ENCODE results near the gene POU2F3. TPM values are rescaled to one million over a fixed set of nuclear protein-coding genes. Genes with fewer than 3 reads are reported as not detected.

POU2F3 gene
- total RNA-seq, 4 donors from 2014 or later: 0.27 to 0.46 TPM; not detected in 2

GRCh38 chr11:120255519-120255866 lies 15.6 kb downstream of the POU2F3 start:
- TF ChIP-seq CTCF (IDR thresholded peaks at IDR 0.05) (no peak), EP300 (IDR thresholded peaks at IDR 0.05) (no peak), POLR2AphosphoS5 (IDR thresholded peaks at IDR 0.05) (no peak), POLR2A (IDR thresholded peaks at IDR 0.05) (no peak)
- Histone ChIP-seq H3K9me3 (no peaks in the 10 kb centered on the region), H3K36me3 (no peaks in the 10 kb centered on the region), H3K27me3 (peaks cover 89% of the 10 kb centered on the region), H3K4me1 (no peaks in the 10 kb centered on the region), H3K4me3 (no peak overlapping the region), H3K27ac (no peak overlapping the region)
- WGBS, 2 donors (ENCODE audit: low coverage in 1 of 2): 16% methylated on average over 5 of the region's 9 CpGs; no CpG with 5 or more reads in 1 of the 2 donors
- no peak for ATAC-seq

GRCh38 chr11:120256178-120256577 lies 16.2 kb downstream of the POU2F3 start:
- ATAC-seq: no peak
- no peaks in the 10 kb centered on the region for H3K9me3 ChIP-seq
- H3K4me1 ChIP-seq: no peaks in the 10 kb centered on the region
- 44 to 50% methylated on average over 2 of the region's 4 CpGs for WGBS, 2 donors (ENCODE audit: low coverage in 1 of 2)
- no peak overlapping the region for H3K27ac ChIP-seq
- TF ChIP-seq POLR2AphosphoS5 (IDR thresholded peaks at IDR 0.05) (no peak), CTCF (IDR thresholded peaks at IDR 0.05) (no peak), EP300 (IDR thresholded peaks at IDR 0.05) (no peak), POLR2A (IDR thresholded peaks at IDR 0.05) (no peak)
- H3K27me3 ChIP-seq: peaks cover 83% of the 10 kb centered on the region
- H3K36me3 ChIP-seq: no peaks in the 10 kb centered on the region
- H3K4me3 ChIP-seq: no peak overlapping the region

GRCh38 chr11:120256779-120257178 lies 16.8 kb downstream of the POU2F3 start:
- TF ChIP-seq POLR2A (IDR thresholded peaks at IDR 0.05): no peak
- TF ChIP-seq EP300 (IDR thresholded peaks at IDR 0.05): no peak
- no peak for TF ChIP-seq POLR2AphosphoS5 (IDR thresholded peaks at IDR 0.05)
- no peak for TF ChIP-seq CTCF (IDR thresholded peaks at IDR 0.05)
- no peaks in the 10 kb centered on the region for H3K4me1 ChIP-seq
- no peak for ATAC-seq
- H3K27ac ChIP-seq: no peak overlapping the region
- peaks cover 77% of the 10 kb centered on the region for H3K27me3 ChIP-seq
- H3K36me3 ChIP-seq: no peaks in the 10 kb centered on the region
- no peaks in the 10 kb centered on the region for H3K9me3 ChIP-seq
- WGBS, 2 donors (ENCODE audit: low coverage in 1 of 2): 88 to 91% methylated on average over 2 of the region's 2 CpGs
- no peak overlapping the region for H3K4me3 ChIP-seq

GRCh38 chr11:120257346-120257745 lies 17.4 kb downstream of the POU2F3 start:
- no peak for ATAC-seq
- no peak for TF ChIP-seq CTCF (IDR thresholded peaks at IDR 0.05)
- TF ChIP-seq POLR2AphosphoS5 (IDR thresholded peaks at IDR 0.05): no peak
- no peak for TF ChIP-seq EP300 (IDR thresholded peaks at IDR 0.05)
- TF ChIP-seq POLR2A (IDR thresholded peaks at IDR 0.05): no peak
- no peak overlapping the region for H3K27ac ChIP-seq
- peaks cover 71% of the 10 kb centered on the region for H3K27me3 ChIP-seq
- H3K36me3 ChIP-seq: no peaks in the 10 kb centered on the region
- no peaks in the 10 kb centered on the region for H3K9me3 ChIP-seq
- 75 to 79% methylated on average over 6 of the region's 9 CpGs for WGBS, 2 donors (ENCODE audit: low coverage in 1 of 2)
- H3K4me1 ChIP-seq: no peaks in the 10 kb centered on the region
- H3K4me3 ChIP-seq: no peak overlapping the region

- Histone ChIP-seq H3K4me1 (no peaks in the 10 kb centered on the region), H3K36me3 (no peaks in the 10 kb centered on the region), H3K4me3 (no peak overlapping the region), H3K27me3 (peaks cover 58% of the 10 kb centered on the region), H3K27ac (no peak overlapping the region), H3K9me3 (no peaks in the 10 kb centered on the region)
- TF ChIP-seq CTCF (IDR thresholded peaks at IDR 0.05) (no peak), POLR2A (IDR thresholded peaks at IDR 0.05) (no peak), EP300 (IDR thresholded peaks at IDR 0.05) (no peak), POLR2AphosphoS5 (IDR thresholded peaks at IDR 0.05) (no peak)
- 80 to 100% methylated on average over 1 to 3 of the region's 3 CpGs for WGBS, 2 donors (ENCODE audit: low coverage in 1 of 2)
- no peak for ATAC-seq
Observed at GRCh38 chr11:120258661-120259060, 18.7 kb downstream of the POU2F3 start.
